MV-4-11 (cell line): ENCODE data around the gene SEMA3D.
"Not testable (repeated sequence)": the region's sequence is repeated elsewhere in the genome, so short reads cannot be mapped to it uniquely, and the experiment has no call there.

Experiments
- DNase-seq: peaks from one replicate; lab custom pipeline; 2025; lab: John Stamatoyannopoulos, UW

The SEMA3D gene

DNA sequence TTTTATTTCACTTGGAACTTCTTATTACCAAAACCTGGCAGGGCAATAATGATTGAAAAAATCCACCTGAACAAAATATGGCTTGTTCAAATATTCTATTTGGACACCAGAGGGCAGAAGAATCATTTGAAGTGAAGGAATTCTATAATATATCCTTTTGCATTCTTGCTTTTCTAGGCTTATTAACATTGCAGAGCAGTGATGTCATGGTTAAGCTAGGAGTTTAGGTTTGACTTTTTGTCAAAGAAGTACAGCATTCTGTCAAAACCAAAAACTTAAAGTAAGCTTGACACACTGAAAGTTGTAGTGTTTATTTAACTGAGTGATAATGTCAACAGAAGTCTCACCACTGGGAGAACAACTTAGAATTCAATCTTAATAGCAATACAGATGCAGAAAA, 156.0 kb downstream of the SEMA3D start:
- DNase-seq = peak; percentile 18

DNA sequence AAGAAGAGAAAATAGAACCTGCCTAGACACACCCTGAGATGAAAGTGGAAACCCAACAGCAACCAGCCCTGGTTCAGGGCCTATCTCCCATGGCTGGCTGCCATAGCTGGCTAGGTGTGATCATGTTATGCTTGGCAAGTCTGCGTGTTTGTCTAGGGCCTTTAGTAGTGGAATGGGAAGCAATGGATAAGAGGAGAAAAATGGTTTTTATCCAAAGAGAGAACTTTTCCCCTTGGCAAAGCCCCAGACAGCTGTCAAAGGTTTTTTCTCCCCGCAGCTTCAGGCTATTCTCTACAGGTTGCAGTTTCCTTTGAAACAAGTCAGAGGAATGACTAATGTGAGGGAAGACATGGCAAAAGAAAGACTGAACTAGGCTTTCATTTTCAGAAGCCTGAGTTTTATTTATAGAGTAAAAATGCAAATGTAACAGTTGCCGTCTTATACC, 161.5 kb downstream of the SEMA3D start:
- DNase-seq = no peak

DNA sequence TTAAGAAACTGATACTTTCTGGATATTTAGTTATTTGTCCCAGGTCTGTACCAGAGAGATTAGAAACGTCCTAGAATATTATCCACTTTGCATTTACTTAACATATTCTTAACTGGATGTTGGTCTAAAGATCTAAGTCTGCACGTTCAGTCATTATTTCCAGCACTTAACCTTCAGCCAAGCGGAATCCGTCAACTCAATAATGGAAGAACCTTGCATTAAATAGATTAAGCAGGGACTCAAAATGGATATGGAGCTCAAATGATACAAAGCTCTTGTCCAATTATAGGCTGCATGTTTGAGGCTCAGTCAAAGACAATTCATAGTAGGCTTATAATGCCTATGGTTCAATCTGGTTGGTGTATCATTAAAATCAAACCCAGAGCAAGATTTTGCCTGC, 162.9 kb downstream of the SEMA3D start:
- no peak for DNase-seq

DNA sequence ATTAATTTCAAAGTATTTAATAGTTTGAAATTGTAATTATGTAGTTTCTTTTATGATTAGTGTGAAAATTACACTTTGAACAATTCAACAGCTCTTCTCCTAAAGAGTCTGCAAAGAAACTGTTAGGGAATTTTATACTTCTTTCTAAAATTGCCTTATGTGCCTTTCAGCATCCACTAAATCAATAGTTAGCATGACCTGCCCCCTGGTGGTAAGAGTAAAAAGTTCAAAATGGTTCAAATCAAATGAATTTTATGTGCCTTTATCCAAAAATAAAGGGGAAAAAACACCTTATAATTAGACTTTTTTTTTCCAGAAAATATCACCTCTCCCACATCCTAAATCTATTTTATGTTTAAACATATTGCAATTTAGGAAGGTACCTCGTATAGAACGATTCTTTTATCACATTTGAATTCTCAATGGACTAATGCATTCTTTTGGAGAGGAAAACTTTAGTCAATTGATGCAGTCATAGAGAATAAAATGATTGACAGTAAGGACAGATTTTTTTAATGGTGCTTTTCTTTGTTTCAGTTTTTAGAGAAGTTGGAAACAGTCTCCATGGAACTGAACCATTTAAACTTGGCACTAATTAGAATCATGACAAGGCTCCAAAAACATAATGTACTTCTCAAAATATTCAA, 163.7 kb downstream of the SEMA3D start:
- DNase-seq = peak; percentile 40

DNA sequence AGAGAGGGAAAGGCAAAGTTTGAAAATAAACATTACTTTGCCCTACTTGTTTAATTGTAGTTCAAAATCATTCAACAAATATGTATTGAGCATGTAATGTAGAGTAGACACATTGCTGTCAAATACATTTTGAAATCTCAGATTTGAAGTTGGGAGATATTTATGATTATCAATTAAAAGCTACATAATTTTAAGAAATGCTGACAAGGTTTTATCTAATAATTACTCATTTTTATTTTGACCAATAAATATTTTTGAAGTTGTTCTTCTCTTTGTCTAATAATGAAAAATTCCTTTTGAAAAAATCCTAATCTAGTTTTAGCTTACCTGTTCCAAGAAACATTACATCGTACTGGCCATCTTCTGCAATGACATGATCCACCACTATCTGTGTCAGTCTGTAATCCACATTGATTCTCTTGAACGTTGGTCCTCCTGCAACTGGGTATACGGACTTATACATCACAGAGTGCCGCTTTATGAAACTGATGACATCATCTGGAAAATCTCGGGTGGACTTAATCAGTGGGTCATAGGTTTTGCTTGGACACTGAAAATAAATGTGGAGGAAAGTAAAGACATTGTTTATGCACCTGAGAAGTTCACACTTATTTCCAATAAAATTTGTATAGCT, 164.7 kb downstream of the SEMA3D start:
- no peak for DNase-seq

DNA sequence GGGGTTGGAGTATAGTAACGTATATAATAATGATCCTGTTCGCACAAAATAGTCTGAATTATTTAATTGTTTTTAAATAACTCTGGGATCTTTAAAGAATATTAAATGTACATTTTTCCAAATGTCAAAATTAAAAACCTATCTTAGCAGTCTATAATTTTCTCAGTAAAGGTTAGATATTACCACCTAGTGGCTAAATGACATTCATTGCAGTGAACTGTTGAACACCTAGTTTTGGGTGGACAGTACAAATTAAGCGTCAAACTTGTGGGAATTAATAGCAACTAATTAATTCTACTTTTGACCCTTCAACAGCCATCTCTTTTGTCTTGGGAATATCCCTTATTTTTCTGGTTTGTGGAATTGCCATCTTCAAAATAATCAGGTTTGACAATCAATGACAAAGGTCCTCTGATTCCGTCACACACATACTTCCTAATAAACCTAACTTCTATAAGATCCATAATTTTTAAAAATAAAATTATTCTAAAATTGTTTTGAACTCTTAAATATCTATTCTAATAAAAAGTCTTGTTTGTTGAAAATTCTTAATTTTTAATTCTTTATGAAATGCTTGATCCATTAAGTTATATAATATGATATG, 165.7 kb downstream of the SEMA3D start:
- peak; percentile 23 for DNase-seq

DNA sequence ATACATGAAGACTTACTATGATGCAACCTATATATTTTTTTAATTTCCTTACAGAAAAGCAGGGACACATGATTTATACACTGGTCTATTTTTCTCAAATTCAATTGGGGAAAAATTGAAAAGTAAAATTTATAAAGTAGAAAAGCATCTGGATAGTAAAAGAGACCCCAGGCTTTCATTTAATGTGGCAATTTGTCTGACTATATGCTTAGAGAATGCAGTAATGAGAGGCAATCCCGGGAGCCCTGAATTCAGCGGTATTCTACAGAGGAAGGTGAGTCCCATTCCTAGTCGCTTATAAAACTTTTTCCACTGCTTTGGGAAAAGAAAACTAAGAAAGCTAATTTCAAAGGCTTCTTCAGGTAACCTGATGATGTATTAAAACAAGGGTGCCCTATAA, 167.1 kb downstream of the SEMA3D start:
- no peak for DNase-seq

DNA sequence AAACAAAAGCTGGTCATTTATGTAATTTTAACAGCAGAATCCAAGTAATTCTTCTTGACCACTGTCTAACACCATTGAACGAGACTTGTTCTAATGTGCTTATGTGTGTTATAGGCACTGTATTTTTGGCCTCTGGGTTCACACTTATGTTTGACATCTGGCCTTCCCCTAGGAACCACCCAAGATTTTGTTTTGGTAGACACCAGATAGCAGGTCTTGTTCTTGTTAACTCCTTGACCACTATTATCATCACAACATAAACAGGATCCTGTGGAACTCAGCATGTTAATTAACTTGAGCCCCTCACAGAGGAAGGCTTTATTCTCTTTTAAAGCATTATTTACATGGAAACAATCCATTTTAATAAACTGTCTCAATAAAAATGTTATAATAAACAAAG, 167.7 kb downstream of the SEMA3D start:
- DNase-seq = no peak

DNA sequence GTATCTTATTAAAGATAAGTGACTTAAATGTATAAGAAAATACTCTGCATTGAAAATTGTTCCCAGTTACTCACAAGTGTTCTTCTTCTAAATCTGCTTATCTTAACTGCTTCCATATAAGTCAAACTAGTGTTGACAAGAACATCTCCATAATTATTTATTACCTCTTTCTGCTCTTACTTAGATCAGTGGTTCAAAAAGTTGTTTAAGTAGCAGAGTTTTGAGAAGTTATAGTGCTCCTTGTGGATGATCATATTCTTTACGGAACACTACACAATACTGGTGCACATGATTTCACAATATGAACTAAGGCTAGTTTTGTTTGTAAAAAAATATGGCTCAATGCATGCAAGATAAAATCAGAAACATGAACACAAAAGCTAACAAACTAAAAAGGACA, 168.4 kb downstream of the SEMA3D start:
- DNase-seq = peak; percentile 55

DNA sequence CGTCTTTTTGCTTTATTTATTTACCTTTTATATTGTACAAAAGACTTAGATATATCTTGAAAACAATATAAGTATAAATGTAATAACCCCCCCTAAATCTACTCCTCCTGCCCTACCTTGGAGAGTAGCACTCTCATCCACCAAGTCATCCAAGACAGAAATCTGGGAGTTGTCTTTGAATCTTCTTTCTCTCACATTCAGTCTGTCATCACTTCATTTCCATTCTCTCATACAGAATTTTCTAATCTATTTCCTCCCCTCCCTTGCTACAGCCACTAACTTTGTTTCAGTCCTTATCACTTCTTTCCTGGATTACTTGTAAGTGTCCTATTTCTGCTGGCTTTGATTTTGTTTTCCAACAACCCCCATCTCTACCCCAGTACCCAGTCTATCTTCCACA, 170.6 kb downstream of the SEMA3D start:
- DNase-seq = no peak

DNA sequence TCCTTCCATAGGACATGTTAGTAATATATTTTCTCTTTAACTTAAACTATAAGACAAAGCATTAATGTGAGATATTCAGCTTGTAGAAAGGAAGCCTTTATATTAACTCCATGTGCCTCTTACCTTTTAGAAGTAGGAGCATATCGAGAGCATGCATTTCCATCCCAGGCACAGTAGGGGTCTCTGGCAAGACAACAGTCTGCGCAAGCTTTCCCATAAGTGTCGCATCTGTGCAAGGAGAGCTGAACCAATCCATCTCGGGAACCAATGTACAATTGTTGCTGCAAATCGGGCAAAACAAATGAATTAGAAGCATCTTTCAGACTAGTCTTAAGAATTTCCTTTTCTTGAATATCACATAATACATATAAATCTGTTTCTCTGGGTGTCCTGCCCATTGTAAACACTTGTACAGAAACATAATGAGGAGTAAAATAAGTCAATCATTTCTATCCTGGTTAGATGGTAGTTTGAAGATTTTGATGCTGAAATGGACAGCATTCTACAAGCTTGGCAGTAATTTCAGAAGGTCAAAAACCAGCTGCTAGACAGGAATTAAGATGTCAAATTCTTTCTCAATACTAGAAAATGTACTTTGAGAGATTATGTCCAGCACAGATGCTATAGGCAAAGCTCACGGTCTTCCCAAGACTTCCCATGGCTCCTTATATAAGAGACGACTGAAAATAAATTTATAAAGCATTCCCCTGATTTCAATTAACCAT, 171.8 kb downstream of the SEMA3D start:
- DNase-seq = no peak

DNA sequence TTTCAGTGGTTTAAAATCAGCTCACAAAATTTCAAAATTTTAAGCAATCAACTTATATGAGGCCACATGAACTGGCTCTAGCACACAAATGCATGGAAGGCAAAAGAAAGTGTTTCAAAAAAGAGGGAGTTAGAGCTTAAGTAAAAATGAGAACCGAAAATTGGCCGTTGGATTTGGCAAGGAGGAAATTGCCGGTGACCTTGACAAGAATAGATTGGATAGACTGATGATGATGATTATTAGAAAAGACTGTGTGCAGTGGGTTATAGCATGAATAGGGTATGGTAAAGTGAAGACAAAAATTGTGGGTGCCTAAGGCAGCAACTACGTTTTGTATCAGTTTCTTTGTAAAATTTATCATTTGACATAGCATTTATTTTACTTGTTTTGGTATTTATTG, 175.7 kb downstream of the SEMA3D start:
- DNase-seq = peak; percentile 92

DNA sequence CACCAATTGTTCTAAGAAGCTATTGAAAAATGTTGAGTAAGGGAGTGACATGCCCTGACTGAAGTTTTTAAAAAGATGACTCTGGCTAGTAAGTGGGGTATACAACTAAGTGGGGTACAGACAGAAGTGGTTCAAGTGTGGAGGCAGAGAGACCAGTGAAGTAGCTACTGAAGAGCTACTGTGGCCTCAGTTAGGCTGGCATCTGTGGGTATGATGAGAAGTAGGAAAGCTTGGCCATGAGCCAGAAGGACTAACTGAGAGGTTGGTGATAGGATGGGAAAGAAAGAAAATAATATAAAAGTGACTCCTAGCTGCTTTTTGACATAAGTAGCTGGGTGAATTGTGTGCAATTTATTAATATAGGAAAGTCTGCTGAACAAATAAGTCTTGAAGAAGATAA, 176.6 kb downstream of the SEMA3D start:
- no peak for DNase-seq

DNA sequence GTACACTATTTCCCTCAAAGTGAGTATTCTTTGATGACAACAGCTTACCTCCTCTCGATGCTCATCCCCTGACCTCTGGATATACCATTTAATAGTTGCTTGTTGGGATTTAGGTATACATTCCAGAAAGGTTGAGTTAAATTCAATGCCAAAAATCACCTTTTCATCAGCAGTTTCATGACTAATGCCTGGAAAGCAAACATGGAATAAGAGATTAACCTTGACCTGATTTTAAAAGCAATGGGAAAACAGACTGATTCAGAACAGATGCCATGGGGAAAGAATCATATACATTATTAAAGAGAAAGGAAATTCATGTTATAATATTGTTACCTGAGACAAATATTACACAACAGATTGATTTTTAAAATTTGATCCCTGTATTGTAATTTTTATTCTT, 180.1 kb downstream of the SEMA3D start:
- DNase-seq = no peak

DNA sequence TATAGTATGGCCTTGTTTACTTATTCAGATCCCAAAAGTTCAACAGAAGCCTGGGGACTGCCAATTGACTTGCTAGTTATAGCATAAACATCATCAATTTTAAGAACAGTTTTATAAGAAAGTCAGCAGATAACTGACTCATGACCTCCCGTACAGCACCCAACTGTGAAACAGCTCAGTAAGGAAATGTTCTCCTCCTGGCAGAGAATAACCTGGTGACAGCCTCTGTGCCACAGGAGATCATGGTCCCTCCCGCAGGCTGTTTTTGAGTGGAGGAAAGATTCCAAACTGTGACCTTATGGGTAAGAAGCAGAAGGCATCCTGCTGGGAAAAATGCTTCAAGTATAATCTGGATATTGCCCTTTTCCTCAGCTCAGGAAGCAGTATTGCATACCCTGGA, 182.5 kb downstream of the SEMA3D start:
- no peak for DNase-seq

DNA sequence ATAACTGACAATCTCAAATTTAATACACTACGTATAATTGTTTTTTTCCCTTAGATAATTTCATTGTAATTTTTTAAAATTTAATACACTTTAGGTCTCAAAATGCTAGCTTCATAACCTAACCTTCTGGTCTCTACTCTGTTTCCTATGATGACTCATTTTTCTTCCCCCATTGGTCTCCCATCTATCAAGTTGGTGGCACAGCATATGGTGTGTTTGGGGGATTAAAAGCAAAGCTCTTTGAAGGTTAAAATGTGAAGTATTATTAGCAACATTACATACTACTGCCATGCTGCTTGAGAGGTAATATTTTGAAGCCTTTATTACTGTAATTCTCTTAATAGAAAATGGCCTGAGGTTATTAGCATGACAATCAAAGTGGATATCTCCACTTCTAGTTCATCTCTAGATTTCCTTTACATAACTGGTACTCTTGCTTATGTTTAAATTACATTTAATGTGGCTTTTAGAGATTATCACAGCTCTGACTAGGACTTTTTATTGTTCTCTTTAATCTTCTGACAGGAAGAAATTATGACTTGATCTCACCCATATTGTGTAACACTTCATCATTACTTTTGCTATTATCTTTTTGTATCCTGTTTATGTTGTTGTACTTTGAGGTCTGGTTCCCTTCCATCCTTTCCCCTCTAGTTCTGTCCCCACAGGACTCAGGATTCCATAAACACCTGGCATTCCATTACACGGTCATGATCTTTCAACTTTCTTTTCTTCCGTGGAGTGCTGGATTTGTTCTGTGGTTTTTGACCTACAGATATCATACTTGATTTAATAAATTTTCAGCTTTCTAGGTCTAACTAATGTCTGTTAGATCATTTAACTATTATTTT, 185.1 kb downstream of the SEMA3D start:
- peak; percentile 33 for DNase-seq

DNA sequence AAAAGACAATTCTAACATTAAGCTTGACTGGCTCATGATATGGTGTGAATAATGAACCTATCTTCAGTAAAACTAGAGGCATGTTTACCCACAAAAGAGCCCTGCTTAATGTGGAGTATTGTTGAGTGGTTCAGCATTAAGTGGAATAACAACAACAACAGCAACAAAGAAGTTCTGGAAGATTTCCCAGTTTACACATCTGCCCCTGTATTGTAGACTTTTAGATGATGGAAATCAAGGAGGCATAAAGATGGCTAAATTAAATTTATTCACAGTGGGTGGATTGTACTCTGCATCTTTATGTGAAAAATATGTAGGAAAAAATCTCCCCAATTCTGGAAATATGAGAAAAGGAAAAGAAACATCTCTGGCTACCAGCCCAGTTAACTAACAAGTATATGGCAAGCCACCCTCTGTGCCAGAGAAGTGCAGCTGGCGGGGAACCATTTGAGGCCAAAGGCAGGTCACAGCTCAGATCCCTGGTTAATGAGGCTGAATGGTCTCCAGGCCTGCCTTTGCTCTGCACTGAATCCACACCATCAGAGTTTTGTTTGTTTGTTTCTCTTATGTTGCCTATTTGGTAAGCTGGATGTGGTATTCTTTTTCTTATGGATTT, 186.0 kb downstream of the SEMA3D start:
- DNase-seq = no peak

DNA sequence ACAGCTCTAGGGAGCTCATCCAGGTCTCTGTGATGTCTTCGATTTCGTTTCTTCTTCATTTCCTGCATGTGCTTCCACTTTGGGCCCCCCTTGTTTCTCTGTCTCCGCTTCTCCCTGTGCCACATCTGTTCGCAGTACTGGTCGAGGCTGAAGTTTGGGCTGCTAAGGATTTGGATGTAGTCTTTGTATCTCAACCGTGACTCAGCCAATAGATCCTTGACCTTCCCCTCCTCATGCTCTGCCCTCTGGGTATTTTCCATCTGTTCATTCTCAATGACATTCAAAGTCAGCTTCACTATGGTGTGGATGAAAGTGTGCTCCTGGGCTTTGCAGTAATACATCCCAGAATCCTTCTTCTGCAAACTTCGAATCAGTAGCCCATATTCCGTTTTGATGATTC, 187.4 kb downstream of the SEMA3D start:
- DNase-seq = no peak

DNA sequence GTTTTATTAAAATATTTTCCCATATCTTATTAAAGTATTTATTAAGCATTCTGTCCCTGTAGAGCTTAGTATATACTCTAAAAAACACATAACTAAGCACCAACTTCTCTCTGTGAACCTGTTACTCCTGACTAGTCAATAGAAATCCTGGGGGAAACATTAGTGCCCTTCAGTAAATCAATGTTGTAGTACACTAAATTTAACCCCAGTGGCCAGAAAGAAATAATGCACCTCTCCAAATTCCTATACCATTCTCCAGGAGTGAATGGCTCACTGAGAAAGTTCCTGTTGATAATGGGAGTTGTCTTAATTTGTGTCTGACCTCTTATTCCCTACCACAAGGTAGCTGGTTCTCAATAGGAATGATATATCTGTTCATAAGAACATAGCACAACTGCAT, 188.2 kb downstream of the SEMA3D start:
- DNase-seq = no peak

DNA sequence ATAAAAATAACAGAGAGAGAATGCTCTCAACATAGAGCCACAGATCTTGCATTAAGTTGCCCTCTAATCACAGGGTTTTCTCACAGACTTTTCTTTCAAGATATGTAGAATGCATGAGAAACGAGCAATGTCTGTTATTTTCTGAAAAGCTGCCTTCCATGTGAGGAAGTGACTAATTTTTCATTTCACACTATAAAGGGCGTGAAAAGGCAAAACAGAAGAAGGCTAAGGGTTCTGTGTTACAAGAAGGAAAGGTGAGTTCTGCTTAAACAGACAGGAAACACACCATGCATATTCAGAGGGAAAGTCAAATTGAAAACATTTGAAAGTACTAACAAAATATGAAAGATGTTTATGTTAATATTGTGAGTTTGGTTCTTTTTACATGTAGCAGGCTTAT, 189.2 kb downstream of the SEMA3D start:
- no peak for DNase-seq

DNA sequence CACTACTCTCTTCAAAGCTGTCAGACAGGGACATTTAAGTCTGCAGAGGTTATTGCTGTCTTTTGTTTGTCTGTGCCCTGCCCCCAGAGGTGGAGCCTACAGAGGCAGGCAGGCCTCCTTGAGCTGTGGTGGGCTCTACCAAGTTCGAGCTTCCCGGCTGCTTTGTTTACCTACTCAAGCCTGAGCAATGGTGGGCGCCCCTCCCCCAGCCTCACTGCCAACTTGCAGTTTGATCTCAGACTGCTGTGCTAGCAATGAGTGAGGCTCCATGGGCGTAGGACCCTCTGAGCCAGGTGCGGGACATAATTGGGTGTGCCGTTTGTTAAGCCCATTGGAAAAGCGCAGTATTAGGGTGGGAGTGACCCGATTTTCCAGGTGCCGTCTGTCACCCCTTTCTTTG, 193.9 kb downstream of the SEMA3D start:
- not testable (repeated sequence) for DNase-seq
